Measurements from ENCODE around the gene SLC13A1. TPM values are rescaled to one million over a fixed set of nuclear protein-coding genes. Genes with fewer than 3 reads are reported as not detected.
"Not testable (repeated sequence)": the region's sequence is repeated elsewhere in the genome, so short reads cannot be mapped to it uniquely, and the experiment has no call there.

SLC13A1 gene
- total RNA-seq, 1 experiment from 2014 or later: not detected

- H3K4me1 ChIP-seq (ENCODE audit: low read length): no peaks in the 10 kb centered on the region
- H3K36me3 ChIP-seq (ENCODE audit: insufficient read depth, low read length): no peaks in the 10 kb centered on the region
- no peak for DNase-seq
- H3K27me3 ChIP-seq (ENCODE audit: low read length): no peaks in the 10 kb centered on the region
- H3K27ac ChIP-seq (ENCODE audit: low read length): no peak overlapping the region
- no peaks in the 10 kb centered on the region for H3K9me2 ChIP-seq (replicated peaks; ENCODE audit: insufficient read depth, low read length)
- H3K4me3 ChIP-seq (ENCODE audit: low read length): no peak overlapping the region
- H2AFZ ChIP-seq (ENCODE audit: low read length): no peak overlapping the region
- H3K79me2 ChIP-seq (ENCODE audit: low read length): no peaks in the 10 kb centered on the region
- H4K20me1 ChIP-seq (ENCODE audit: insufficient read depth, low read depth, low read length): no peaks in the 10 kb centered on the region
- H3K4me2 ChIP-seq (ENCODE audit: low read depth, low read length, poor library complexity, severe bottlenecking): no peak overlapping the region
- no peaks in the 10 kb centered on the region for H3K9me3 ChIP-seq (ENCODE audit: low read length)
- no peak overlapping the region for H3K9ac ChIP-seq (ENCODE audit: low read length)
Observed at GRCh38 chr7:123229426-123229825, 29.7 kb upstream of the SLC13A1 start.

DNA sequence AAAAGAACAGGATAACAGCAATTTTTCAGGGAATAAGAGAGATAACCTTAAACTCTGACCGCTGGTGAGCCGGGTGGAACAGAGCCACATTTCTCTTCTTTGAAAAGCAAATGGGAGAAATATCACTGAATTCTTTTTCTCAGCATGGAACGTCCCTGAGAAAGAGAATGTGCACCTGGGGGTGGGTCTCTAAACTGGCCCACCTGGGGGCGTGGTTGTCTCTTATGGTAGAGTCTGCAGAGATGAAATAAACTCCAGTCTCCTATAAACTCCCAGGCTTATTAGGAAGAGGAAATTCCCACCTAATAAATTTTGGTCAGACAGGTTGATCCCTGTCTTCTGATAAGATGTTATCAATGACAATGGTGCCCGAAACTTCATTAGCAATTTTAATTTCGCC is 27.9 kb upstream of the SLC13A1 start:
- H4K20me1 ChIP-seq (ENCODE audit: insufficient read depth, low read depth, low read length); H3K9me2 ChIP-seq (replicated peaks; ENCODE audit: insufficient read depth, low read length); H3K36me3 ChIP-seq (ENCODE audit: insufficient read depth, low read length); H3K4me2 ChIP-seq (ENCODE audit: low read depth, low read length, poor library complexity, severe bottlenecking); H3K9ac ChIP-seq (ENCODE audit: low read length); DNase-seq; H3K4me1 ChIP-seq (ENCODE audit: low read length); H2AFZ ChIP-seq (ENCODE audit: low read length); H3K9me3 ChIP-seq (ENCODE audit: low read length); H3K4me3 ChIP-seq (ENCODE audit: low read length); H3K79me2 ChIP-seq (ENCODE audit: low read length); H3K27me3 ChIP-seq (ENCODE audit: low read length); H3K27ac ChIP-seq (ENCODE audit: low read length): not testable (repeated sequence)

DNA sequence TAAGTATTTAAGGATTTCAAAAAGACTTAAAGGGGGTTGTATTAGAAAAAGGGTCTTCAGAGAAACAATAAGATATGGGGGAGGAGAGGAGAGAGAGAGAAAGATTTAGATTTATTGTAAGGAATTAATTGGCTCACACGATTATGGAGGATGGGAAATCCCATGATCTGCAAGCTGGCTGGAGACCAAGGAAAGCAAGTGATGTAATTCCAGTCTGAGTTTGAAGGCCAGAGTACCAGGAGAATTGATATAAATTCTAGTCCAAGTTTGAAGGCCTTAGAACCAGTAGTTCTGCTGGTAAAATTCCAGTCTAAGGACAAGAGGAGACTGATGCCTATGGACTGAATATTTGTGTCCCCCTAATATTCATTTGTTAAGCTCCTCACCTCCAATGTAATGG is 20.6 kb upstream of the SLC13A1 start:
- Histone ChIP-seq H2AFZ (ENCODE audit: low read length) (no peak overlapping the region), H3K36me3 (ENCODE audit: insufficient read depth, low read length) (no peaks in the 10 kb centered on the region), H3K9me2 (replicated peaks; ENCODE audit: insufficient read depth, low read length) (no peaks in the 10 kb centered on the region)

DNA sequence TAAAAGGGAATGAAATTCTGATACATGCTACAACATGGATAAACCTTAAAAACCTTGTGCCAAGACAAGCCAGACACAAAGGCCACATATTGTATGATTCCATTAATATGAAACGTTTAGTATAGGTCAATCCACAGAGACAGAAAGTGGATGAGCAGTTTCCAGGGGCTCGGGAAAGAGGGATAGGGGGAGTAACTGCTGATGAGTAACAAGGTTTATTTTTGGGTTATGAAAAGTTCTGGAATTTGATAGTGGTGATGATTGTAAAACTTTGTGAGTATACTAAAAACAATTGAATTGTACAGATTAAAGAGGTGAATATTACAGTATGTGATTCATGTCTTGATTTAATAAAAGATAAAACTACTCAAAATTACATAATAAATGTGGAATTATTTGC is 19.1 kb upstream of the SLC13A1 start:
- Histone ChIP-seq H3K4me2 (ENCODE audit: low read depth, low read length, poor library complexity, severe bottlenecking) (no peak overlapping the region), H3K36me3 (ENCODE audit: insufficient read depth, low read length) (no peaks in the 10 kb centered on the region), H3K9me2 (replicated peaks; ENCODE audit: insufficient read depth, low read length) (no peaks in the 10 kb centered on the region), H3K4me1 (ENCODE audit: low read length) (no peaks in the 10 kb centered on the region), H3K9ac (ENCODE audit: low read length) (no peak overlapping the region), H3K79me2 (ENCODE audit: low read length) (no peaks in the 10 kb centered on the region), H3K27ac (ENCODE audit: low read length) (no peak overlapping the region), H3K4me3 (ENCODE audit: low read length) (no peak overlapping the region), H3K27me3 (ENCODE audit: low read length) (no peaks in the 10 kb centered on the region), H2AFZ (ENCODE audit: low read length) (no peak overlapping the region), H3K9me3 (ENCODE audit: low read length) (no peaks in the 10 kb centered on the region), H4K20me1 (ENCODE audit: insufficient read depth, low read depth, low read length) (no peaks in the 10 kb centered on the region)
- no peak for DNase-seq

More for the DNA sequence above, 20.6 kb upstream of the SLC13A1 start:
- Histone ChIP-seq H3K4me2 (ENCODE audit: low read depth, low read length, poor library complexity, severe bottlenecking) (no peak overlapping the region), H3K9me3 (ENCODE audit: low read length) (no peaks in the 10 kb centered on the region), H3K9ac (ENCODE audit: low read length) (no peak overlapping the region), H3K27ac (ENCODE audit: low read length) (no peak overlapping the region), H3K79me2 (ENCODE audit: low read length) (no peaks in the 10 kb centered on the region), H3K4me3 (ENCODE audit: low read length) (no peak overlapping the region), H3K27me3 (ENCODE audit: low read length) (no peaks in the 10 kb centered on the region), H3K4me1 (ENCODE audit: low read length) (no peaks in the 10 kb centered on the region), H4K20me1 (ENCODE audit: insufficient read depth, low read depth, low read length) (no peaks in the 10 kb centered on the region)
- no peak for DNase-seq

DNA sequence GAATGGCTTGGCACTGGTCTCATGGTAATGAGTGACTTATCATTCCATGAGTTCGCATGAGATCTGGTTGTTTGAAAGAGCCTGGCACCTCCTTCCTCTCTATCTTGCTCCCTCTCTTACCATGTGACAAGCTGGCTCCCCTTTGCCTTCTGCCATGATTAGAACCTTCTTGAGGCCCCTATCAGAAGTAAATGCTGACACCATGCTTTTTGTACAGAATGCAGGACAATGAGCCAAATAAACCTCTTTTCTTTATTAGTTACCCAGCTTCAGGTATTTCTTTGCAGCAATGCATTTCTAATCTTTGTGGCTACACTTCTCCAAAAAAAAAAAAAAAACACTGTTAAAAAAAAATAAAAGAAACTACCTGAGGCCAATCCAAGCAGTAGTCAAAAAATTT is 17.1 kb upstream of the SLC13A1 start:
- Histone ChIP-seq H3K27ac (ENCODE audit: low read length) (no peak overlapping the region), H3K4me2 (ENCODE audit: low read depth, low read length, poor library complexity, severe bottlenecking) (no peak overlapping the region)

DNA sequence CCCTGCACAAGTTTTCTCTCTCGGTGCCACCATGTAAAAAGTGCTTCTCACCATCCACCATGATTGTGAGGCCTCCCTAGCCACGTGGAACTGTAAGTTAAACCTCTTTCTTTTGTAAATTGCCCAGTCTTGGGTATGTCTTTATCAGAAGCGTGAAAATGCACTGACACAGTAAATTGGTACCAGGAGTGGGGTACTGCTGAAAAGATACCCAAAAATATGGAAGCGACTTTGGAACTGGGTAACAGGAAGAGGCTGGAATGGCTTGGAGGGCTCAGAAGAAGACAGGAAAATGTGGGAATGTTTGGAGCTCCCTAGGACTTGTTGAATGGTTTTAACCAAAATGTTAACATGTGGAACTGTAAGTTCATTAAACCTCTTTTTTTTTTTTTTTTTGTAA is 15.6 kb upstream of the SLC13A1 start:
- DNase-seq: no peak
- no peak overlapping the region for H3K4me2 ChIP-seq (ENCODE audit: low read depth, low read length, poor library complexity, severe bottlenecking)
- no peaks in the 10 kb centered on the region for H3K79me2 ChIP-seq (ENCODE audit: low read length)
- no peaks in the 10 kb centered on the region for H3K9me3 ChIP-seq (ENCODE audit: low read length)
- no peak overlapping the region for H3K9ac ChIP-seq (ENCODE audit: low read length)
- H3K9me2 ChIP-seq (replicated peaks; ENCODE audit: insufficient read depth, low read length): no peaks in the 10 kb centered on the region
- no peaks in the 10 kb centered on the region for H3K27me3 ChIP-seq (ENCODE audit: low read length)
- H3K36me3 ChIP-seq (ENCODE audit: insufficient read depth, low read length): no peaks in the 10 kb centered on the region
- no peaks in the 10 kb centered on the region for H3K4me1 ChIP-seq (ENCODE audit: low read length)
- H2AFZ ChIP-seq (ENCODE audit: low read length): no peak overlapping the region
- H3K27ac ChIP-seq (ENCODE audit: low read length): no peak overlapping the region
- H3K4me3 ChIP-seq (ENCODE audit: low read length): no peak overlapping the region
- H4K20me1 ChIP-seq (ENCODE audit: insufficient read depth, low read depth, low read length): no peaks in the 10 kb centered on the region

More for the DNA sequence above, 17.1 kb upstream of the SLC13A1 start:
- H3K9me3 ChIP-seq (ENCODE audit: low read length): no peaks in the 10 kb centered on the region
- H4K20me1 ChIP-seq (ENCODE audit: insufficient read depth, low read depth, low read length): no peaks in the 10 kb centered on the region
- no peak for DNase-seq
- no peaks in the 10 kb centered on the region for H3K36me3 ChIP-seq (ENCODE audit: insufficient read depth, low read length)
- H3K27me3 ChIP-seq (ENCODE audit: low read length): no peaks in the 10 kb centered on the region
- H3K4me3 ChIP-seq (ENCODE audit: low read length): no peak overlapping the region
- no peaks in the 10 kb centered on the region for H3K79me2 ChIP-seq (ENCODE audit: low read length)
- H3K9ac ChIP-seq (ENCODE audit: low read length): no peak overlapping the region
- no peaks in the 10 kb centered on the region for H3K9me2 ChIP-seq (replicated peaks; ENCODE audit: insufficient read depth, low read length)
- H3K4me1 ChIP-seq (ENCODE audit: low read length): no peaks in the 10 kb centered on the region
- no peak overlapping the region for H2AFZ ChIP-seq (ENCODE audit: low read length)

- Histone ChIP-seq H3K27ac (ENCODE audit: low read length) (no peak overlapping the region), H3K4me1 (ENCODE audit: low read length) (no peaks in the 10 kb centered on the region), H3K9me3 (ENCODE audit: low read length) (no peaks in the 10 kb centered on the region), H3K4me3 (ENCODE audit: low read length) (no peak overlapping the region), H3K79me2 (ENCODE audit: low read length) (no peaks in the 10 kb centered on the region), H3K36me3 (ENCODE audit: insufficient read depth, low read length) (no peaks in the 10 kb centered on the region), H4K20me1 (ENCODE audit: insufficient read depth, low read depth, low read length) (no peaks in the 10 kb centered on the region), H3K9me2 (replicated peaks; ENCODE audit: insufficient read depth, low read length) (no peaks in the 10 kb centered on the region), H3K27me3 (ENCODE audit: low read length) (no peaks in the 10 kb centered on the region), H3K4me2 (ENCODE audit: low read depth, low read length, poor library complexity, severe bottlenecking) (no peak overlapping the region), H2AFZ (ENCODE audit: low read length) (no peak overlapping the region), H3K9ac (ENCODE audit: low read length) (no peak overlapping the region)
- DNase-seq: no peak
Observed at GRCh38 chr7:123211545-123211944, 11.8 kb upstream of the SLC13A1 start.

DNA sequence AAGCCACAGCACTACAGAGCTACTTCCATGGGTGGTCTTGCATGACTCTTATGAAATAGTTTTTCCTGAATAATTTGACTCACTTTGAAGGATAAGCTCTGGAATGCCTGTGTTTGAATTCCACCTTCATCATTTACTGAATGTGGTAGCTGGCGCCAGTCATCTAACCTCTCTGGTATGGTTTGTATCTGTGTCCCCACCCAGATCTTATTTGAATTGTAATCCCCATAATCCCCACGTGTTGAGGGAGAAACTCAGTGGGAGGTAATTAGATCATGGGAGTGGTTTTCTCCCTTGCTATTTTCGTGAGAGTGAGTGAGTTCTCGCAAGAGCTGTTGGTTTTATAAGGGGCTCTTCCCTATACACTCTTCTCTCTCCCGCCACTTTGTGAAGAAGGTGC is 11.2 kb upstream of the SLC13A1 start:
- H3K4me3 ChIP-seq (ENCODE audit: low read length): no peak overlapping the region
- no peaks in the 10 kb centered on the region for H3K79me2 ChIP-seq (ENCODE audit: low read length)
- H3K9ac ChIP-seq (ENCODE audit: low read length): no peak overlapping the region
- no peaks in the 10 kb centered on the region for H3K9me2 ChIP-seq (replicated peaks; ENCODE audit: insufficient read depth, low read length)
- DNase-seq: no peak
- no peaks in the 10 kb centered on the region for H3K36me3 ChIP-seq (ENCODE audit: insufficient read depth, low read length)
- no peak overlapping the region for H3K27ac ChIP-seq (ENCODE audit: low read length)
- H3K4me1 ChIP-seq (ENCODE audit: low read length): no peaks in the 10 kb centered on the region
- H3K9me3 ChIP-seq (ENCODE audit: low read length): no peaks in the 10 kb centered on the region
- H3K4me2 ChIP-seq (ENCODE audit: low read depth, low read length, poor library complexity, severe bottlenecking): no peak overlapping the region
- no peaks in the 10 kb centered on the region for H4K20me1 ChIP-seq (ENCODE audit: insufficient read depth, low read depth, low read length)
- no peaks in the 10 kb centered on the region for H3K27me3 ChIP-seq (ENCODE audit: low read length)
- no peak overlapping the region for H2AFZ ChIP-seq (ENCODE audit: low read length)

- Histone ChIP-seq H3K27ac (ENCODE audit: low read length) (no peak overlapping the region), H3K4me2 (ENCODE audit: low read depth, low read length, poor library complexity, severe bottlenecking) (no peak overlapping the region)
- DNase-seq: no peak
Observed at GRCh38 chr7:123209786-123210185, 10.0 kb upstream of the SLC13A1 start.

More at GRCh38 chr7:123209786-123210185, 10.0 kb upstream of the SLC13A1 start:
- H3K4me3 ChIP-seq (ENCODE audit: low read length): no peak overlapping the region
- no peaks in the 10 kb centered on the region for H3K4me1 ChIP-seq (ENCODE audit: low read length)
- H4K20me1 ChIP-seq (ENCODE audit: insufficient read depth, low read depth, low read length): no peaks in the 10 kb centered on the region
- H3K9ac ChIP-seq (ENCODE audit: low read length): no peak overlapping the region
- no peak overlapping the region for H2AFZ ChIP-seq (ENCODE audit: low read length)
- no peaks in the 10 kb centered on the region for H3K9me2 ChIP-seq (replicated peaks; ENCODE audit: insufficient read depth, low read length)
- H3K79me2 ChIP-seq (ENCODE audit: low read length): no peaks in the 10 kb centered on the region
- H3K27me3 ChIP-seq (ENCODE audit: low read length): no peaks in the 10 kb centered on the region
- no peaks in the 10 kb centered on the region for H3K36me3 ChIP-seq (ENCODE audit: insufficient read depth, low read length)
- no peaks in the 10 kb centered on the region for H3K9me3 ChIP-seq (ENCODE audit: low read length)
